AML-193 (cell line): ENCODE results near the gene TXNDC16.
"Not testable (repeated sequence)": the region's sequence is repeated elsewhere in the genome, so short reads cannot be mapped to it uniquely, and the experiment has no call there.

Source experiments
- DNase-seq, 2 experiments: peaks; one replicate each; lab custom pipeline; 2025; lab: John Stamatoyannopoulos, UW

TXNDC16 gene

GRCh38 chr14:52536269-52536668 lies 16.0 kb downstream of the TXNDC16 start:
- DNase-seq: no peak

- no peak for DNase-seq
Observed at GRCh38 chr14:52531481-52531880, 20.8 kb downstream of the TXNDC16 start.

- no peak for DNase-seq
Observed at GRCh38 chr14:52527052-52527451, 25.3 kb downstream of the TXNDC16 start.

- DNase-seq: no peak
Observed at GRCh38 chr14:52522581-52523345, 29.5 kb downstream of the TXNDC16 start.

- no peak for DNase-seq
Observed at GRCh38 chr14:52522033-52522432, 30.3 kb downstream of the TXNDC16 start.

- DNase-seq: no peak
Observed at GRCh38 chr14:52514046-52514811, 38.1 kb downstream of the TXNDC16 start.

GRCh38 chr14:52513249-52513648 lies 39.1 kb downstream of the TXNDC16 start:
- DNase-seq: no peak

- no peak for DNase-seq
Observed at GRCh38 chr14:52494444-52494843, 57.9 kb downstream of the TXNDC16 start.

- no peak for DNase-seq
Observed at GRCh38 chr14:52485350-52485960, 66.8 kb downstream of the TXNDC16 start.

- no peak for DNase-seq
Observed at GRCh38 chr14:52481864-52482263, 70.4 kb downstream of the TXNDC16 start.

- peak; percentile 25 to 57 for DNase-seq
Observed at GRCh38 chr14:52473557-52473956, 78.7 kb downstream of the TXNDC16 start.

- no peak for DNase-seq
Observed at GRCh38 chr14:52472728-52473127, 79.6 kb downstream of the TXNDC16 start.

GRCh38 chr14:52472251-52472650 lies 80.1 kb downstream of the TXNDC16 start:
- not testable (repeated sequence) for DNase-seq

GRCh38 chr14:52467515-52468266 lies 84.6 kb downstream of the TXNDC16 start:
- DNase-seq: no peak

- no peak for DNase-seq
Observed at GRCh38 chr14:52464175-52464574, 88.1 kb downstream of the TXNDC16 start.

GRCh38 chr14:52463375-52463774 lies 88.9 kb downstream of the TXNDC16 start:
- DNase-seq: no peak

GRCh38 chr14:52461721-52462120 lies 90.6 kb downstream of the TXNDC16 start:
- DNase-seq: no peak

- DNase-seq: no peak
Observed at GRCh38 chr14:52458721-52459085, 93.6 kb downstream of the TXNDC16 start.

GRCh38 chr14:52457411-52457810 lies 94.9 kb downstream of the TXNDC16 start:
- DNase-seq: no peak

GRCh38 chr14:52455291-52456088 lies 96.8 kb downstream of the TXNDC16 start:
- no peak for DNase-seq

GRCh38 chr14:52447236-52447635 lies 105.1 kb downstream of the TXNDC16 start:
- DNase-seq: no peak
